Stimulated activated CD8-positive, alpha-beta memory T cell treated with anti-CD3 and anti-CD28 coated beads, Interleukin-7, amount 100 ng/mL, for 1 hour (primary cell): ENCODE data around the gene RBM26.
"Not testable (repeated sequence)": the region's sequence is repeated elsewhere in the genome, so short reads cannot be mapped to it uniquely, and the experiment has no call there.

ENCODE experiments used
- DNase-seq, 2 donors: peaks; one replicate each; pipeline ENCODE4 v3.0.0-alpha.2; 2020; ENCODE audit warnings: low read depth in 2 of 2

The RBM26 gene

GRCh38 chr13:79385694-79386093 lies 20.4 kb downstream of the RBM26 start:
- DNase-seq = no peak

- DNase-seq = no peak
These were observed 21.9 kb downstream of the RBM26 start for GRCh38 chr13:79384022-79384610.

- no peak for DNase-seq
These were observed 23.3 kb downstream of the RBM26 start for GRCh38 chr13:79382545-79383275.

- no peak for DNase-seq
These were observed 25.1 kb downstream of the RBM26 start for GRCh38 chr13:79380997-79381396.

- DNase-seq = no peak
These were observed 26.8 kb downstream of the RBM26 start for GRCh38 chr13:79379274-79379673.

- DNase-seq = no peak
These were observed 29.2 kb downstream of the RBM26 start for GRCh38 chr13:79376843-79377242.

- no peak for DNase-seq
These were observed 31.5 kb downstream of the RBM26 start for GRCh38 chr13:79374578-79374977.

- no peak for DNase-seq
These were observed 32.1 kb downstream of the RBM26 start for GRCh38 chr13:79373916-79374315.

GRCh38 chr13:79369226-79369625 lies 36.8 kb downstream of the RBM26 start:
- no peak for DNase-seq

GRCh38 chr13:79365981-79366380 lies 40.1 kb downstream of the RBM26 start:
- no peak for DNase-seq

- DNase-seq = no peak
These were observed 44.8 kb downstream of the RBM26 start for GRCh38 chr13:79361299-79361698.

GRCh38 chr13:79360095-79360494 lies 46.0 kb downstream of the RBM26 start:
- DNase-seq = no peak

GRCh38 chr13:79359064-79359463 lies 47.0 kb downstream of the RBM26 start:
- no peak for DNase-seq

- DNase-seq = no peak
These were observed 51.8 kb downstream of the RBM26 start for GRCh38 chr13:79354285-79354684.

GRCh38 chr13:79353693-79354092 lies 52.4 kb downstream of the RBM26 start:
- no peak for DNase-seq

- DNase-seq = no peak
These were observed 53.9 kb downstream of the RBM26 start for GRCh38 chr13:79352107-79352506.

GRCh38 chr13:79349608-79350007 lies 56.4 kb downstream of the RBM26 start:
- not testable (repeated sequence) for DNase-seq

GRCh38 chr13:79349011-79349410 lies 57.0 kb downstream of the RBM26 start:
- no peak for DNase-seq

- no peak for DNase-seq
These were observed 59.6 kb downstream of the RBM26 start for GRCh38 chr13:79346300-79346914.

GRCh38 chr13:79341202-79341601 lies 64.9 kb downstream of the RBM26 start:
- DNase-seq = no peak

GRCh38 chr13:79340490-79340889 lies 65.6 kb downstream of the RBM26 start:
- DNase-seq = no peak

GRCh38 chr13:79338343-79338742 lies 67.7 kb downstream of the RBM26 start:
- no peak for DNase-seq

- no peak for DNase-seq
These were observed 69.1 kb downstream of the RBM26 start for GRCh38 chr13:79336966-79337365.
